Activated B cell treated with CpG ODN at 0.5 μM for 24 hours (primary cell): Measurements from ENCODE around the gene COA7. TPM values are rescaled to one million over a fixed set of nuclear protein-coding genes. Genes with fewer than 3 reads are reported as not detected.
A peak's percentile ranks its signal among the peaks of the same experiment; 100 is the strongest.

Source experiments
- ATAC-seq: fragments of 200-7000 bp; cut with Tn5 transposase; one replicate; pipeline ENCODE4 v1.10.0; 2021; ENCODE audit warnings: low read depth, mild to moderate bottlenecking, moderate library complexity
- CTCF ChIA-PET: fragments of 350-600 bp; sonication (Branson Sonifier 250); formaldehyde crosslinking; loops from one replicate; lab custom pipeline; 2021; ENCODE audit warnings: antibody characterized with exemption; lab: Charles Lee
- POLR2A ChIA-PET: fragments of 350-600 bp; sonication (Branson Sonifier 250); formaldehyde crosslinking; loops from one replicate; lab custom pipeline; 2021; ENCODE audit warnings: antibody characterized with exemption; lab: Charles Lee
- DNase-seq: peaks from one replicate; pipeline ENCODE4 v3.0.0; 2022
- H3K27ac Mint-ChIP-seq: one replicate; pipeline ENCODE4 v1.8.0; 2020; ENCODE audit warnings: mixed read lengths
- H3K27me3 Mint-ChIP-seq: one replicate; pipeline ENCODE4 v1.8.0; 2021; ENCODE audit warnings: mixed read lengths
- H3K36me3 Mint-ChIP-seq: one replicate; pipeline ENCODE4 v1.8.0; 2021; ENCODE audit warnings: low read depth, mixed read lengths
- H3K4me1 Mint-ChIP-seq: one replicate; pipeline ENCODE4 v1.8.0; 2021; ENCODE audit warnings: mixed read lengths
- H3K4me3 Mint-ChIP-seq: one replicate; pipeline ENCODE4 v1.8.0; 2020; ENCODE audit warnings: mild to moderate bottlenecking, mixed read lengths
- H3K9me3 Mint-ChIP-seq: one replicate; pipeline ENCODE4 v1.8.0; 2020; ENCODE audit warnings: mixed read lengths
- intact Hi-C: fragments of 100-400 bp; cut with micrococcal nuclease; formaldehyde crosslinking; loops from one replicate; pipeline ENCODE4 v1.15.1; 2024
- total RNA-seq: library from RNA; stranded (reverse); gene quantifications from 2 replicates; pipeline ENCODE4 v1.2.3, GENCODE V29; 2022
- TF ChIP-seq, protein P1 (sequence below): fragments of 200-600 bp; IDR thresholded peaks from one replicate; pipeline ENCODE4 v1.8.0; 2022; ENCODE audit warnings: antibody characterized with exemption, mild to moderate bottlenecking

COA7 gene
- total RNA-seq, 1 donor from 2014 or later: 23.6 TPM

DNA sequence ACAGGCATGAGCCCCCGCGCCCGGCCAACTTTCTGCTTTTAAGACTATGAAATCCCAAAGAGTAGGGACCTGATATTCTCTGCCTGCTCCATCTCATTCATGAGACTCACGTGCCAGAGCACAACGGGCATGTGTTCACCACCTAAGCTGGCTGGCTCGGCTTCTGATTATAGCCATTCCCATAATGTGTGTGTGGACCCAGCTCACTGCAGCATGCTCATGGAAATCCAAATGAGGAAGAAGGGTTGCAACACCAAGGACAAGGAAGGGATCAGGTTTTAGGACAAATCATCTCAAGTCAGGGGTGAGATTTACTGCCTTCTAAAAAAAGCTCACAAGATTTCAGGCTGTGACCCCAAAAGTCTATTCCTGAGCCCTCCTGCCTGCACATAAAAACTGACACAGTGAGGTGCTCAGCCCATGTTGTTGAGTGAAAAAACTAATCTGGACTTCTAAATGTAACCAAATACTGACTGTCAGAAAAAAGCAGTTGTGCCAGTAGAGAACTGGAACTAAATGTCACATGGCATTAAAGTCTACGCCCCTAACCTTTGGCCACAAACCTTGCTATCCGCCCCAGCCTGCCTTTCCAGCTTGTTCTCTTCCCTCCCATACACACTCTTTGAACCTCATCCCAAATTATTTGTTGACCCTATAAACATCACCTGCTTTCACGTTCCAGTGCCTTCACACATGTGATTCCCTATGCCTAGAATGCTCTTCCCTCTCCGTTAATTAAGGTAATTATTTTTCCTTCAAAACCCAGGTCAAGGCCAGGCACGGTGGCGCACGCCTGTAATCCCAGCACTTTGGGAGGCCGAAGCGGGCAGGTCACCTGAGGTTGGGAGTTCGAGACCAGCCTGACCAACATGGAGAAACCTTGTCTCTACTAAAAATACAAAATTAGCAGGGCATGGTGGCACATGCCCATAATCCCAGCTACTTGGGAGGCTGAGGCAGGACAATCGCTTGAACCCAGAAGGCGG, 9.1 kb upstream of the COA7 start:
- TF ChIP-seq, protein P1, sequence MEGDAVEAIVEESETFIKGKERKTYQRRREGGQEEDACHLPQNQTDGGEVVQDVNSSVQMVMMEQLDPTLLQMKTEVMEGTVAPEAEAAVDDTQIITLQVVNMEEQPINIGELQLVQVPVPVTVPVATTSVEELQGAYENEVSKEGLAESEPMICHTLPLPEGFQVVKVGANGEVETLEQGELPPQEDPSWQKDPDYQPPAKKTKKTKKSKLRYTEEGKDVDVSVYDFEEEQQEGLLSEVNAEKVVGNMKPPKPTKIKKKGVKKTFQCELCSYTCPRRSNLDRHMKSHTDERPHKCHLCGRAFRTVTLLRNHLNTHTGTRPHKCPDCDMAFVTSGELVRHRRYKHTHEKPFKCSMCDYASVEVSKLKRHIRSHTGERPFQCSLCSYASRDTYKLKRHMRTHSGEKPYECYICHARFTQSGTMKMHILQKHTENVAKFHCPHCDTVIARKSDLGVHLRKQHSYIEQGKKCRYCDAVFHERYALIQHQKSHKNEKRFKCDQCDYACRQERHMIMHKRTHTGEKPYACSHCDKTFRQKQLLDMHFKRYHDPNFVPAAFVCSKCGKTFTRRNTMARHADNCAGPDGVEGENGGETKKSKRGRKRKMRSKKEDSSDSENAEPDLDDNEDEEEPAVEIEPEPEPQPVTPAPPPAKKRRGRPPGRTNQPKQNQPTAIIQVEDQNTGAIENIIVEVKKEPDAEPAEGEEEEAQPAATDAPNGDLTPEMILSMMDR: no peak
- Mint-ChIP-seq H3K4me3 (no peak overlapping the region), H3K36me3 (peaks cover 3% of the 10 kb centered on the region), H3K9me3 (no peaks in the 10 kb centered on the region), H3K4me1 (peaks cover 17% of the 10 kb centered on the region), H3K27ac (no peak overlapping the region), H3K27me3 (peaks cover 2% of the 10 kb centered on the region)
- intact Hi-C loops: loop anchor here (10.0 kb wide), 1 partner anchor 1732 kb away; the partner anchor contains the start of gene CDKN2C
- POLR2A ChIA-PET: no interaction called here
- CTCF ChIA-PET: interaction anchor here (0.5 kb wide), 1 partner anchor 339 kb away, joined by 3 read pairs; no protein-coding TSS in a partner anchor
- DNase-seq (no peak), ATAC-seq (no peak)

DNA sequence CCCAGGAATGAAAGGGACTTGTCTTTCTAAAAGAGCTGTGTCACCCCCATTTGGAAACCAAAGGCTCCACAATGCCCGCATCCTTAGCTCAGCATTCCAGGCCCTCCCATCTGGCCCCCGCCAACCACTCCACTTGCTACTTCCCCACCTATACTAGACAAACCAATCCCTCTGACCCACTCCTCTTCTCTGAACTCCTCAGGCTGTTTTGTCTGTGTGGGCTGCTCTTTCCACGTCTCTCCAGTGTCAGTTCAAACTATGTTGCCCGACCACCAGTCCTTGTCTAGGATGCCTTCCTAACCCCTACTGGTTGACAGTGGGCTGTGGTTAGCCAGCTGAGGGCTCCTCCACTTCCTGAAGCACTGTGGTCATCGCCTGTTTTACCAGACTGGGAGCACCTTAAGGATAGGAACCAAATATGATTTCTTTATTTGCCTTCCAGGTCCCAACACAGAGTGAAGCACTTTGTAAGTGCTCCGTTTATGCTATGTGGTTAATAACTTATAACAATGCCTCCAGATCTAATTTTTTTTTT, 8.1 kb upstream of the COA7 start:
- POLR2A ChIA-PET: no interaction called here
- H3K27ac Mint-ChIP-seq: no peak overlapping the region
- TF ChIP-seq, protein P1: no peak
- no peak overlapping the region for H3K4me3 Mint-ChIP-seq
- DNase-seq: no peak
- ATAC-seq: no peak
- H3K36me3 Mint-ChIP-seq: peaks cover 3% of the 10 kb centered on the region
- intact Hi-C loops: loop anchor here (10.0 kb wide), 1 partner anchor 1731 kb away; the partner anchor contains the start of gene CDKN2C
- H3K9me3 Mint-ChIP-seq: no peaks in the 10 kb centered on the region
- CTCF ChIA-PET: no interaction called here
- peaks cover 2% of the 10 kb centered on the region for H3K27me3 Mint-ChIP-seq
- peaks cover 19% of the 10 kb centered on the region for H3K4me1 Mint-ChIP-seq

DNA sequence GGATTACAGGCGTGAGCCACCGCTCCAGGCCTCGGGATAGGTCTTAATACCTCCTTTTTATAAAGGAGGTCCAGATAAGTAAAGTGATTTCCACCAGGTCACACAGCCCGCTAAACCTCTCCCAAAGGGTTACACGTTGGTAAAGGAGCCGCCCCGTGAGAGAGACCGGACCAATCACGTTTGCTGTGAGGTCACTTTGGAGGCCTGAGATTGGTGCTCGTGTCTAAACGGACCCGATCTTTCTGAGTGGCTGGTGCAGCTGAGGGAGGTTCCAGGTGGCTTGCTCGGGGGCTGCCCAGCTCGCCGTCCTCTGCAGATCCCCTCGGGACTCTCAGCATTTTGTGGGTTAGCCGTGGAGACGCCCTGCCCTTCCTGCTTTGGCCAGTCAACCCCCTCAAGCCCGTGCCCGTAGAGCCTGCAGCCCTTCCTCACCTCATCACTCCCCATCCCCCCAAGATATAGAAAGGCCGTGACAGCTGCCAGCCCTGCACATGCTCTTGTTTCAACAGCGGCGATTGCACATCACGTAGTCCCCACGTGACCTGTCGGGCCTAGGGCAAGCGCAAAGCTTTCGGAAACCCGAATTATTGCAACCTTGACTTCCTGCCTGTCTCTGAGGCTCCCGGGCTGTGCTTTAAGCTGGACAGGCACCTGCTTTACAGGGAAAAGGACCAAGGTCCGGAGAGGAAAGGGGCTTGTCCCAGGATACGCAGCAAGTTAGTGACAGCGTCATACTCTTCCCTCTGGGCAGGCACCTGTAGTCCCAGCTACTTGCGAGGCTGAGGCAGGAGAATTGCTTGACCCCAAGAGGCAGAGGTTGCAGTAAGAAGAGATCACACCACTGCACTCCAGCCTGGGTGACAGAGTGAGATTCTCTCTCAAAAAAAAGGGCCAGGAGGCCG, 5.0 kb upstream of the COA7 start:
- Mint-ChIP-seq H3K27ac (peak overlapping the region; percentile 98), H3K36me3 (peaks cover 5% of the 10 kb centered on the region), H3K4me3 (peak overlapping the region; percentile 87), H3K4me1 (peaks cover 26% of the 10 kb centered on the region), H3K9me3 (no peaks in the 10 kb centered on the region), H3K27me3 (peaks cover 2% of the 10 kb centered on the region)
- DNase-seq: peak; percentile 74
- CTCF ChIA-PET: interaction anchor here (0.9 to 1.6 kb wide), 4 partner anchors 23 to 479 kb away, joined by 3 to 6 read pairs (median 4); partner anchors contain the start of genes ECHDC2 and ZYG11B
- TF ChIP-seq, protein P1: no peak
- peak; percentile 87 for ATAC-seq
- intact Hi-C loops: loop anchor here (1.0 to 10.0 kb wide), 8 partner anchors 23 to 1728 kb away; partner anchors contain the start of genes BTF3L4, CDKN2C, CPT2 and ECHDC2
- POLR2A ChIA-PET: interaction anchor here (0.6 to 3.0 kb wide), 17 partner anchors 8 to 516 kb away, joined by 3 to 39 read pairs (median 4); partner anchors contain the start of genes CC2D1B, ECHDC2, ORC1 and PRPF38A

DNA sequence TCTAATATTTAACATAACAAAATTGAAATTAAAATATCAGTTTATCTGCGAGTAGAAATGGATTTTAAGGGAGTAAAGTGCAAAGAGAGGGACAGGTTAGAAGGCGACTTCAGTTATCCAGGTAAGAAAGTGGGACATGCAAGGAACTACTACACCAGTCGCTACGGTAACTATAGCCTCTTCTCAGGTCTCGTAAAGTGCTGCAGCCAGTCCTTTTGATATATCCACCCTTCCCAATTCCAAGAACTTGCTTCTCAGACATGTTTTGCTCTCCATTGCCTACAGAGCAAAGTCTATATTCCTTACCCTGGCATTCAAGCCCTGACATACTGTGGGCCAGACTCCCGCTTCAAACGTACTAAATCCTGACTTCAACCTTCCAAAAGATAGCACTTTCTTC, 2.5 kb downstream of the COA7 start:
- H3K4me1 Mint-ChIP-seq: peaks cover 22% of the 10 kb centered on the region
- ChIA-PET POLR2A (interaction anchor here (0.6 to 0.7 kb wide), 2 partner anchors 8 to 539 kb away, joined by 6 to 7 read pairs; no protein-coding TSS in a partner anchor), CTCF (no interaction called here)
- H3K4me3 Mint-ChIP-seq: no peak overlapping the region
- H3K36me3 Mint-ChIP-seq: peaks cover 21% of the 10 kb centered on the region
- intact Hi-C loops: no loop called here
- no peak for DNase-seq
- ATAC-seq: no peak
- no peak overlapping the region for H3K27ac Mint-ChIP-seq
- TF ChIP-seq, protein P1: no peak
- H3K9me3 Mint-ChIP-seq: no peaks in the 10 kb centered on the region
- no peaks in the 10 kb centered on the region for H3K27me3 Mint-ChIP-seq
